22Rv1 (cell line): ENCODE results near the gene RXRG.

Experiments used
- H3K27ac ChIP-seq: fragments of 450-650 bp; 2 replicates; pipeline ENCODE4 v1.5.1; 2017
- CTCF ChIP-seq: fragments of 450-650 bp; IDR thresholded peaks from 2 replicates; pipeline ENCODE4 v1.5.1; 2017; ENCODE audit warnings: mild to moderate bottlenecking
- ZFX ChIP-seq: fragments of 450-650 bp; IDR thresholded peaks from 2 replicates; pipeline ENCODE4 v1.6.1; 2017; ENCODE audit warnings: antibody characterized with exemption, borderline replicate concordance

Gene RXRG

DNA sequence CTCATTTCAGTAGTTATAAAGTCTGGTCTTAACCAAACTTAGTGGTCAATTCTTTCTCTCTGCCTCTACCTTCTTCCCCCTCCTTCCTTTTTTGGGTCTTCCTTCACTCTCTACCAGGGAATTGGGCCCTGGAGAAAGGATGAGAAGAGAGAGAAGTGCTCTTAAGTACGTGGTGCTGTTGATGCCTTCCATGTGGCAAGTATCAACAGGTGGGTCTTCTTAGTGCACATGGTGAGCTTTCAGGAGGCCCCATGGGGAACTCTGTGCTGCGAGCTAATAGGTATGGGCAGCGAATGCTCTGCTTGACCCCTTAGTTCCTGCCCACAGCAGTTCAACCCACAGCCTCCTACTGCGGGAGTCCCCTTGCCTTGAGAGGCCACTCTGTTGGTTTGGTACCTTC lies 49.0 kb downstream of the RXRG start:
- TF ChIP-seq ZFX (no peak), CTCF (no peak)
- H3K27ac ChIP-seq, result no peak overlapping the region

- H3K27ac ChIP-seq, result no peak overlapping the region
- no peak for TF ChIP-seq CTCF
Measured at GRCh38 chr1:165395478-165395877, 49.4 kb downstream of the RXRG start.

GRCh38 chr1:165392634-165393571 lies 52.0 kb downstream of the RXRG start:
- TF ChIP-seq ZFX, result no peak
- TF ChIP-seq CTCF, result peak; percentile 99
- no peak overlapping the region for H3K27ac ChIP-seq

- TF ChIP-seq ZFX (no peak), CTCF (no peak)
- H3K27ac ChIP-seq, result no peak overlapping the region
Measured at GRCh38 chr1:165389609-165390008, 55.3 kb downstream of the RXRG start.

DNA sequence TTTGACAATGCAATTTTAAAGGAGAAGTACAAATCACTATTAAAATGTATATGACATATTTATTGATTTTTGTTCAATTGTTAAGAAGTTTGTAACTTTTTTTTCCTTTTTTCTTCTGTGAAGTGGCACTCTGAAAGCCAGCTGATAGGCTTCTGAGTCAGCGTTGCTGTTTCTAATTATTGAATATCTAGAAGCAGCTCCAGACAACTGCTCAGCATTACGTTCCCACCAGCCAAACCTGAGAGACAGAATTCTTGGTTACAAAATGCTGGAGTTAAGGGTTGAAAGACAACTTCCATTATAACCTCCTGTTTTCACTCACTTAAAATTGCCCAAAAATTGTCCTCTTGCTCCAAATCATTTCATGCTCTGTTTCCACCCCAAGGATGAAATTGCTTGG lies 57.0 kb downstream of the RXRG start:
- TF ChIP-seq CTCF (no peak), ZFX (no peak)
- H3K27ac ChIP-seq, result no peak overlapping the region

GRCh38 chr1:165387505-165387904 lies 57.4 kb downstream of the RXRG start:
- no peak for TF ChIP-seq CTCF
- no peak for TF ChIP-seq ZFX
- H3K27ac ChIP-seq, result no peak overlapping the region

DNA sequence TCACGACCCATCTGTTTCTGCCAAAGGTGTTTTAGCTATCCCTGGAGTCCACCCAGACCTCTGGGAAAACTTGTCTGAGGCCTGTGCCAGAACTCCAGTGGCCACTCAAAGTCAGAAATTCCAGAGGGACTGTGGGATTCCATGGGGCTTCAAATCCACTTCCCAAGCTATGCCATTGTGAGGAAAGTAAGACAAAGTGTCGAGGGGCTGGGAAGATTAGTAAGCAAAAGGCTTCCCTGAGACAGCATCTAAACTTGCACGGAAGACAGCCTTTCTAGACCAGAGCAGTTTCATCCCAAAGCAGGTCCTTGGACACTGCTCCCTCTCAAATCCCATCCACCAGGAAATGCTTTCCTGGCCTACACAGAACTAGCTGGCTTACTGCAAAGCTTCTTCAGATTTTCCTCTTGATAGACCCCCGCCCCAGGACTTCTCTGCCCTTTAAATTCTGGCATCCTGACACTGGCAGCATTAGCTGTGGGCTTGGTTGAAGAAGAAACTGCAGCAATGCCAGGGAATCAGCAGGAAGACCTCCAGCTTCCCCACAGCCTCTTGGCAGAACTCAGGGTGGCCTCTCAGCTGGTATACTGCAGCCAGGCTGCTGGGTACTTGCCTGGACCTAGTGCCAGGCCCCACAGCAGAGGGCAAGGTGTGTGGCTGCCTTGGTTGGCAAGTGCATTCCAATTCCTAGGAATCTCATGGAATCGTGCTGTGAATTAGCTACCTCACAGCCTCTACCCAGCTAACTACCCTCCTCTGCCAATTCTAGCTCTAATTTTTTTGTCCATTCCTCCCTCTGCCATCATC lies 61.1 kb downstream of the RXRG start:
- no peak for TF ChIP-seq ZFX
- TF ChIP-seq CTCF, result no peak
- no peak overlapping the region for H3K27ac ChIP-seq
